ENCODE results near the gene DHRSX.
"Not testable (repeated sequence)": the region's sequence is repeated elsewhere in the genome, so short reads cannot be mapped to it uniquely, and the experiment has no call there.

Gene DHRSX

GRCh38 chrX:2471641-2472040 is 29.1 kb downstream of the DHRSX start:
- DNase-seq: no peak

- DNase-seq: not testable (repeated sequence)
These were observed 29.6 kb downstream of the DHRSX start for GRCh38 chrX:2471126-2471525.

DNA sequence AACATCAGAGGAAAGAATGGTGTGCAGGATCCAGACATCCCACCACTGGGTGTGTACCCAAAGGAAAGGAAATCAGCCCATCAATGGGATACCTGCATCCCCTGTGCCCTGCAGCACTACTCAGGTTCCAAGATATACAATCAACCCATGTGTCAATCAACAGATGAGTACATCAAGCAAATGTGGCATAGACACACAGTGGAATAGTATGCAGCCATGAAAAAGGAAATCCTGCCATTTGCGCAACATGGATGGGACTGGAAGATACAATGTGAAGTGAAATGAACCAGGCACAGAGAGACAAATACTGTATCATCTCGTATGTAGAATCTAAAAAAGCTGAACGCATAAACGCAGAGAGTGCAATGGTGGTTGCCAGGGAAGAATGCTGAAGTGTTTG is 30.9 kb downstream of the DHRSX start:
- DNase-seq: not testable (repeated sequence)

DNA sequence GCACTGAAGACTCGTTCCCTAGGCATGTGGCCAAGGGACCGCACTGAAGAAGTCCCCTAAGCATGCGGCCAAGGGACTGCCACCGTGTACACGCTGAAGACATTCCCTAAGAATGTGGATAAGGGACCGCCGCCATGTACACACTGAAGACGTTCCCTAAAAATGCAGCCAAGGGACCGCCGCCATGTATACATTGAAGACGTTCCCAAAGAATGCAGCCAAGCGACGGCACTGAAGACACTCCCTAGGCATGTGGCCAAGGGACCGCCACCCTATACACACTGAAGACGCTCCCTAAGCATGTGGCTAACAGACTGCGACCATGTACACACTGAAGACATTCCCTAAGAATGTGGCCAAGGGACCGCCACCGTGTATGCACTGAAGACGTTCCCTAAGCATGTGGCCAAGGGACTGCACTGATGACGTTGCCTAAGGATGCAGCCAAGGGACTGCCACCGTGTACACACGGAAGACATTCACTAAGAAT is 31.5 kb downstream of the DHRSX start:
- DNase-seq: no peak

- DNase-seq: no peak
These were observed 32.2 kb downstream of the DHRSX start for GRCh38 chrX:2468261-2469195.

DNA sequence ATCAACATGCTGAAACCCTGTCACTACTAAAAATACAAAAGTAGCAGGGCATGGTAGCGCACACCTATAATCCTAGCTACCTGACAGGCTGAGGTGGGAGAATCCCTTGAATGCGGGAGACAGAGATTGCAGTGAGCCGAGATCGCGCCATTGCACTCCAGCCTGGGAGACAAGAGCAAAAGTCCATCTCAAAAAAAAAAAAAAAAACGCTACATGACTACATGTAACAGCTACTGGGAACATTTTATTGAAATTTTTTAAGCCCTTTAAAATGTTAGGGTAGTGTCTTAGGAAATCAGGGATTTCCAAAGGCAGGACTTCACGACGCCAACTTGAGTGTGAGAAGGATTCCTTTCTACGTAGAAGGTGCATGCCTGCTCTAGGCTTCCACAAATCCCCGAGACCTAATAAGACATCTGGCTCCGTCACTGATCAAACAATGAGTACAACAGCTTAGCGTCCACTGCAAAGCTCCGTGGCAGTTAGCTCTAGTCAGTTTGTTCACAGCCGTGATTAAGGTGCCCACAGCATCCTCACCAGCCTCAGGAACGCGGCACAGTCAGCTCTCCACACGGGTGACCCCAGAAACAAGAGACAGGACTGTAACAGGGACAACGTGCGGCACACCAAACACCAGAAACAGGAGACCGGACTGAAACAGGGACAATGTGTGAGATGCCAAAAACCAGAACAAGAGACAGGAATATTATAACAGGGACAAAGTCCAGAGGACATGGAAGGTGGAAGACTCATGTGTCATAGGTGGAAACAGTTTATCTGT is 33.7 kb downstream of the DHRSX start:
- DNase-seq: no peak

- DNase-seq: no peak
These were observed 36.1 kb downstream of the DHRSX start for GRCh38 chrX:2464677-2465166.

- DNase-seq: no peak
These were observed 36.7 kb downstream of the DHRSX start for GRCh38 chrX:2463973-2464676.

DNA sequence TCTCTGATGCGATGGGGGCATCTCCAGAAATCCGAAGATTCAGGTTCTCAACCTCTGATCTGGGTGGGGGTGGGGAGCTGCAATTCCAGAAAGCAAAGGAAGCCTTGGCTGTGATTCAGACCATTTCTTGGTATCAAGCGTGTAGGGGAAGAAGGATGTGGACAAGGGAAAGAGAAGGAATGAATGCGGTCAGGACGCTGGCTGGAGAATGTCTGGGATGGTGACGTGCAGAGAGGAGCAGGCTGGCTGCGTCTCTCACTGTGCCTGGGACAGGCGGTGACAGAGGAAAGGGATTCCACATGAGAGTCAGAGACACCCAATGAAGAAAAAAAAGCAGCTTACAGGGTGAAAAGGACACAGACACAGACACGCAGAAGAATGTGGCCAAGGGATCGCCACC is 37.3 kb downstream of the DHRSX start:
- peak; percentile 19 for DNase-seq

DNA sequence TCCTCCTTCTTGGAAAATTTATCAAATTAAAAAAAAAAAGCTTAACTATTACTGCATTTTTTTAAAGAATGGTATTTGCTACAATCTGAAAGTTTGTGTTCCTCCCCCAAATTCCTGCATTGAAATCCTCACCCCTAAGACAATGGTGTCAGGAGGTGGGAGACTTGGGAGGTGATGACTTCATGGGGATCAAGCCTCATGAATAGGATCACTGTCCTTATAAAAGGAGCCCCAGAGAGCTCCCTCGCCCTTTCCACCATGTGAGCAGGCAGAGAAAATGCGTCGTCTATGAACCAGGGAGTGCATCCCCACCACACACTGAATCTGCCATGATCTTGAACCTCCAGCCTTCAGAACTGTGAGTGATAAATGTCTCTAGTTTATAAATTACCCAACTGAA is 38.0 kb downstream of the DHRSX start:
- no peak for DNase-seq

DNA sequence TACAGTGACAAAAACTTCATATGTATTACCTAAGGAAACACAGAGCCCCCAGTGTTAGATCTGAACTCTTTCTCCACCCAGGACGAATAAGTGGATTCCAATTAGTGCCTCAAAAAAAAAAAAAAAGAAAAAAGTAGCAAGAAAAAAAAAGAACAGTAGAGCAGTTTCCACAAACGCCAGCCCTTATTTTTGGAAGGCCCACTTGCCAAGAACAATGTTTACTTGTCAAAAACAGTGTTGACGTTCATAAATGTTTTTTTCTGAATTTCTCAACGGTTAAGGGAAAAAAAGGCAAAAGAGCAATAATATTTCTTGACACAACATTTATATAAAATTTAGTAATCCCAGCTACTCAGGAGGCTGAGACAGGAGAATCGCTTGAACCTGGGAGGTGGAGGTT is 38.7 kb downstream of the DHRSX start:
- DNase-seq: no peak

GRCh38 chrX:2461711-2462016 is 39.1 kb downstream of the DHRSX start:
- no peak for DNase-seq

- DNase-seq: not testable (repeated sequence)
These were observed 39.7 kb downstream of the DHRSX start for GRCh38 chrX:2460821-2461710.

DNA sequence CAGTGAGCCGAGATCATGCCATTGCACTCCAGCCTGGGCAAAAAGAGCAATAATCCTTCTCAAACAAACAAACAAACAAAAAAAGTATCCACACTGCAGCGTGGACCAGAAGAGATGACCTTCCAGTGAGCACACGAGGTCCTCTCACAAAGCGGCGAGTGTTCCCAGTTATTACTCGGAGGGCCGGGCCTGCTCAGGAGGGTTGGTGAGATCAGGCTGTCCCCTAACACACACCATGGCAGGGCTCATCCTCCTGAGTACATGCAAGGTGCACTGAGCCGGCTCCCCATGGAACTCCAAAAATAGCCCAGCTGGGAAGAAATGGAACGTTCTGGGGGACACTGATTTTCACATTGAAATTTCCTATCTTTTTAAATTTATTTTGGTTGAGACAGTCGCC is 40.7 kb downstream of the DHRSX start:
- DNase-seq: not testable (repeated sequence)

- no peak for DNase-seq
These were observed 42.5 kb downstream of the DHRSX start for GRCh38 chrX:2458309-2458708.

DNA sequence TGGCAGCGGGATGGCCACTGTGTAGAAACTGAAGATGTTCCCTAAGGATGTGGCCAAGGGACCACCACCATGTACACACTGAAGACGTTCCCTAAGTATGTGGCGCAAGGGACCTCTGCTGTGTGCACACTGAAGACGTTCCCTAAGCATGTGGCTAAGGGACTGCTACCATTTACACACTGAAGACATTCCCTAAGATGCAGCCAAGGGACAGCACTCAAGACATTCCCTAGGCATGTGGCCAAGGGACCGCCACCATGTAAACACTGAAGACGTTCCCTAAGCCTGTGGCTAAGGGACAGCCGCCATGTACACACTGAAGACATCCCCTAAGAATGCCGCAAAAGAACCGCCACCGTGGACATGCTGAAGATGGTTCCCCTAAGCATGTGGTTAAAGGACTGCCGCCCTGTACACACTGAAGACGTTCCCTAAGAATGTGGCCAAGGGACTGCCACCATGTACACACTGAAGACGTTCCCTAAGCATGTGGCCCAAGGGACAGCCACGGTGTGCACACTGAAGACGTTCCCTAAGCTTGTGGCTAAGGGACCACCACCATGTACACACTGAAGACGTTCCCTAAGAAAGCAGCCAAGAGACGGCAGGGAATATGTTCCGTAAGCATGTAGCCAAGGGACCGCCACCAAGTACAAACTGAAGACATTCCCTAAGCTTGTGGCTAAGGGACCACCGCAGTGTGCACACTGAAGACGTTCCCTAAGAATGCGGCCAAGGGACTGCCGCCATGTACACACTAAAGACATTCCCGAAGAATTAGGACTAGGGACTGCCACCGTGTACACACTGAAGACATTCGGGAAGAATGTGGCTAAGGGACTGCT is 43.3 kb downstream of the DHRSX start:
- no peak for DNase-seq

- not testable (repeated sequence) for DNase-seq
These were observed 44.7 kb downstream of the DHRSX start for GRCh38 chrX:2456091-2456490.

GRCh38 chrX:2454620-2455019 is 46.2 kb downstream of the DHRSX start:
- not testable (repeated sequence) for DNase-seq

- DNase-seq: no peak
These were observed 48.0 kb downstream of the DHRSX start for GRCh38 chrX:2452799-2453198.

DNA sequence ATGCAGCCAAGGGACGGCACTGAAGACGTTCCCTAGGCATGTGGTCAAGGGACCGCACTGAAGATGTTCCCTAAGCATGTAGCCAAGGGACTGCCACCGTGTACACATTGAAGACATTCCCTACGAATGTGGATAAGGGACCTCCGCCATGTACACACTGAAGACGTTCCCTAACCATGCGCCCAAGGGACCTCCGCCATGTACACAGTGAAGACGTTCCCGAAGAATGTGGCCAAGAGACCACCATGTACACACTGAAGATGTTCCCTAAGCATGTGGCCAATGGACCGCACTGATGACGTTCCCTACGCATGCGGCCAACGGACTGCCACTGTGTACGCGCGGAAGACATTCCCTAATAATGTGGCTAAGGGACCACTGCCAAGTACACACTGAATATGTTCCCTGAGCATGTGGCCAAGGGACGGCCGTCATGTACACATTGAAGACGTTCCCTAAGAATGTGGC is 48.4 kb downstream of the DHRSX start:
- no peak for DNase-seq
